GM23338 (cell line): ENCODE measurements around the gene SDR42E2.

ENCODE experiments used
- CREB1 ChIP-seq: fragments of 250-450 bp; sonication (Bioruptor Pico); IDR thresholded peaks from 2 replicates; pipeline ENCODE4 v1.5.0; 2020; ENCODE audit warnings: low read depth, mild to moderate bottlenecking, moderate library complexity
- CTCF ChIP-seq, 2 experiments: fragments of 200-600 bp in 1 of 2; sonication (generic) in 1 of 2; conservative IDR thresholded peaks; 2 replicates each; pipeline versions ENCODE4 v1.5.1 to v1.6.1; 2016 to 2017; ENCODE audit warnings: antibody characterized with exemption in 2 of 2, low read depth in 2 of 2, mild to moderate bottlenecking in 2 of 2, moderate library complexity in 1 of 2
- ETS1 ChIP-seq: IDR thresholded peaks from 2 replicates; pipeline ENCODE4 v1.6.1; 2016; ENCODE audit warnings: antibody characterized with exemption
- EZH2 ChIP-seq: fragments of 200-600 bp; sonication (generic); IDR thresholded peaks from one replicate; pipeline ENCODE4 v1.8.0; 2017; ENCODE audit warnings: antibody characterized with exemption, mild to moderate bottlenecking, low read depth; ENCODE audit not compliant: unreplicated experiment
- EZH2phosphoT487 ChIP-seq: fragments of 200-600 bp; sonication (generic); IDR thresholded peaks from one replicate; pipeline ENCODE4 v1.8.1; 2018; ENCODE audit warnings: antibody characterized with exemption; ENCODE audit not compliant: unreplicated experiment
- JUNB ChIP-seq: IDR thresholded peaks from one replicate; pipeline ENCODE4 v1.6.1; 2016; ENCODE audit warnings: antibody characterized with exemption; ENCODE audit not compliant: unreplicated experiment
- POLR2AphosphoS5 ChIP-seq: IDR thresholded peaks from 2 replicates; pipeline ENCODE4 v1.6.1; 2016; ENCODE audit warnings: antibody characterized with exemption, low read depth
- REST ChIP-seq: IDR thresholded peaks from one replicate; pipeline ENCODE4 v1.6.1; 2018; ENCODE audit warnings: antibody characterized with exemption; ENCODE audit not compliant: unreplicated experiment
- ZNF331 ChIP-seq: fragments of 250-450 bp; sonication (Bioruptor Pico); IDR thresholded peaks from 2 replicates; pipeline ENCODE4 v1.5.0; 2020; ENCODE audit warnings: low read depth, mild to moderate bottlenecking, moderate library complexity
- ZNF462 ChIP-seq: fragments of 250-450 bp; sonication (Bioruptor Pico); IDR thresholded peaks from 2 replicates; pipeline ENCODE4 v1.5.0; 2020; ENCODE audit warnings: mild to moderate bottlenecking, moderate library complexity

GRCh38 chr16:22139732-22140131 is 22.6 kb upstream of the SDR42E2 start:
- TF ChIP-seq CTCF (conservative IDR thresholded peaks at IDR 0.05; ENCODE audit: low read depth in 2 of 2), result no peak
- no peak for TF ChIP-seq EZH2
- TF ChIP-seq POLR2AphosphoS5, result no peak
- no peak for TF ChIP-seq REST
- no peak for TF ChIP-seq EZH2phosphoT487
- TF ChIP-seq ZNF331, result no peak
- no peak for TF ChIP-seq ETS1
- TF ChIP-seq ZNF462 (CRISPR knock-in tag), result no peak
- TF ChIP-seq JUNB, result no peak
- TF ChIP-seq CREB1 (CRISPR knock-in tag), result no peak
